VCaP (cell line): ENCODE results near the gene PTPRD.

Experiments used
- H3K27ac ChIP-seq: fragments of 450-650 bp; 2 replicates; pipeline ENCODE4 v1.5.1; 2017
- TF ChIP-seq, protein P1 (sequence below): fragments of 450-650 bp; conservative IDR thresholded peaks from 2 replicates; pipeline ENCODE4 v1.5.1; 2017; ENCODE audit warnings: mild to moderate bottlenecking, moderate library complexity

The PTPRD gene

DNA sequence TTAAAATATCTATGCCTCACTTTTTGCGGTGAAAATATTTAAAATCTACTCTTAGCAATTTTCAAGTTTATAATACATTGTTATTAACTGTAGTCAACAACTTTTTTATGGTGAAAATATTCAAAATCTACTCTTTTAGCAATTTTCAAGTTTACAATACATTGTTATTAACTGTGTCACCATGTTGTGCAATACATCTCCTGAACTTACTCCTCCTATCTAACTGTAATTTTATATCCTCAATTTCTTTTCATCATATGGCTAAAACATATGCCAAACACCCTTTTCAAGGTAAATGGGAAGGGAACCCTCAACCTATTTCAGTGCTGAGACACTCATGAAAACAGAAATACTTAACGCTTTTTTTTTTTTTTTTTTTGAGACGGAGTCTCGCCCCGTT is 1830.6 kb downstream of the PTPRD start:
- H3K27ac ChIP-seq, result no peak overlapping the region
- TF ChIP-seq, protein P1, sequence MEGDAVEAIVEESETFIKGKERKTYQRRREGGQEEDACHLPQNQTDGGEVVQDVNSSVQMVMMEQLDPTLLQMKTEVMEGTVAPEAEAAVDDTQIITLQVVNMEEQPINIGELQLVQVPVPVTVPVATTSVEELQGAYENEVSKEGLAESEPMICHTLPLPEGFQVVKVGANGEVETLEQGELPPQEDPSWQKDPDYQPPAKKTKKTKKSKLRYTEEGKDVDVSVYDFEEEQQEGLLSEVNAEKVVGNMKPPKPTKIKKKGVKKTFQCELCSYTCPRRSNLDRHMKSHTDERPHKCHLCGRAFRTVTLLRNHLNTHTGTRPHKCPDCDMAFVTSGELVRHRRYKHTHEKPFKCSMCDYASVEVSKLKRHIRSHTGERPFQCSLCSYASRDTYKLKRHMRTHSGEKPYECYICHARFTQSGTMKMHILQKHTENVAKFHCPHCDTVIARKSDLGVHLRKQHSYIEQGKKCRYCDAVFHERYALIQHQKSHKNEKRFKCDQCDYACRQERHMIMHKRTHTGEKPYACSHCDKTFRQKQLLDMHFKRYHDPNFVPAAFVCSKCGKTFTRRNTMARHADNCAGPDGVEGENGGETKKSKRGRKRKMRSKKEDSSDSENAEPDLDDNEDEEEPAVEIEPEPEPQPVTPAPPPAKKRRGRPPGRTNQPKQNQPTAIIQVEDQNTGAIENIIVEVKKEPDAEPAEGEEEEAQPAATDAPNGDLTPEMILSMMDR, result no peak

DNA sequence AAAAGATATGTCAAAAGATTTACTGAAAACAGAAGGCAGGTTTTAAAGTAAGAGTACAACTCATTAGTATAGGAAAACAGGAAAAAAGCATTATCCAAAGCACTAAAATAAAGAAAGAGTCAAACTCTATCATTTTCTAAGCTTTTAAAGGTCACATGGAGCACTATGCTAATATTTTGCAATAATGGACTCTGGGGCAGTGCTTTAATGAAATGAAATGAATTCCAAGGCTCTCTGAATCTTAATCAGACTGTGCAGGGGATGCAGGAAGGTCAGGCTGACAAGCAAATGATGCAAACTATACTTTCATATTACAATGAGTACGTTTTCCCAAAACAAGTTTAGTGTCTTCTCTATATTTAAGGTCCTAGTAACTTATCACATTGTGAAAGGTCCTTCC is 1831.3 kb downstream of the PTPRD start:
- H3K27ac ChIP-seq, result no peak overlapping the region
- TF ChIP-seq, protein P1, result no peak

DNA sequence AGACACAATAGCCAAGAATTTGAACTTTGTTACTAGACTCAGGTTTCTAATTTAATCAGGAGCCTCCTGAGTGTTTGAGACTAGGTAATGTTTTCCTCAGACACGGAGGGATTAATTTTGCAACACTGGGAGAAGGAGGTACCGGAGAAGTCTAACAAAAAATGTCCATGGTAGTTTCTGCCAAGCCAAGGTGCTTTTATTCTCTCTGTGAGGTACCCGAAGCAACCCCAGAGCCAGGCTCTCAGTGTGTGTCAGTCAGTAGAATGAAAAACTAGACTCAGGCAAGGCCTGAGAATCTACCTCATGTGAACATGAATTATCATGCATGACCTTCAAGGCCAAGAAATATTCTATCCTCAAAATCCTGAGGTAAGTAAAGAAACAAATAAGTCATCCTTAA is 1832.4 kb downstream of the PTPRD start:
- TF ChIP-seq, protein P1, result no peak

DNA sequence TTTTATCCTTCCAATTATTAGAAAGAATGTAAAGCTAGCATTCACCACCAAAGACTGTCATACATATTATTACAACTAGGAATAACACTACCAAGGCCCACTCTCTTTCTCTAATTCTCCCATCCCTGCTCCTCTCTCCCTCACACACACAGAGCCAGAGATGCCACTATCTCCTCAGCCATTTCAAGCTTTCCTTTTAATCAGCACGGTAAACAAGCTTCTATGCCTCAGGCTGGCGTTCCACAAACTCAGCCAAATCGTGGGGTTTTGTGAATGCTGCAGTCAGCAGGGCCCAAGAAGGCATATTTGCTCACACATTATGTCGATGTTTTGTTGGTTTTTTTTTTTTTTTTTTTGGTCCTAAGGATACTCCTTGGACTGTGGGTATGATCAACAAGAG is 1833.3 kb downstream of the PTPRD start:
- no peak overlapping the region for H3K27ac ChIP-seq
- TF ChIP-seq, protein P1, result no peak

More for the DNA sequence above, 1832.4 kb downstream of the PTPRD start:
- no peak overlapping the region for H3K27ac ChIP-seq

DNA sequence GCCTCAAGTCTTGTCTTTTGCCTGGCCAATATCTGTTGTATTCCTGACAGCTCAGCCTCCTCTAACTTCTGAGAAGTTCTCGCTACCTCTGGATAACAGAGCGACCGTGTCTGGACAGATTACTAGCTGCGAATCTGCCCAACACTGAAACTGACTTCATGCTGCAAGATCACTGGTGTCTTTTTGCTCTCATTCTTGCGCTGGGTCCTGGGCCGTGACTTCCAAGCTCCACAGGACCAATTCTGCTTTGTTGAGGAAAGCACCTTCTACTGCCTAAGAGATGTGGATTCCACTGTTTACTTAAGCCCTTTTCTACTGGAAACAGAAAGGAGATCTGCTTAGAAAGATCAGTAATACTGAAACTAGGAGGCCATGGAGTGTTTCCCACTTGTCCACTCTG is 1834.4 kb downstream of the PTPRD start:
- TF ChIP-seq, protein P1, result no peak
- H3K27ac ChIP-seq, result no peak overlapping the region

DNA sequence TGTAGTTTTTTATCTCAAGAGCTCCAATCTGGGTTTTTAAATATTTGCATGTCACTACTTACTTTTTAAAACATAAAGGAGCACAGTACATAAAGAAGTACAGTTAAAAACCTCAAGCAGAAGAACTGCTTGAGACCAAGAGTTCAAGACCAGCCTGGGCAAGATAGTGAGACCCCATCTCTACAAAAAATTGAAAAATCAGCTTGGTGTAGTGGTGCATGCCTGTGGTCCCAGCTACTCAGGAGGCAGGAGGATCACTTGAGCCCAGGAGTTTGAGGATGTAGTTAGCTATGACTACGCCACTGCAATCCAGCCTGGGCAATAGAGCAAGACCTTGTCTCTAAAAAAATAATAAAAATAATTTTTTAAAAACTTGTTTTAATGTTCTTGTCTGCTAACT is 1840.5 kb downstream of the PTPRD start:
- no peak overlapping the region for H3K27ac ChIP-seq
- TF ChIP-seq, protein P1, result no peak

DNA sequence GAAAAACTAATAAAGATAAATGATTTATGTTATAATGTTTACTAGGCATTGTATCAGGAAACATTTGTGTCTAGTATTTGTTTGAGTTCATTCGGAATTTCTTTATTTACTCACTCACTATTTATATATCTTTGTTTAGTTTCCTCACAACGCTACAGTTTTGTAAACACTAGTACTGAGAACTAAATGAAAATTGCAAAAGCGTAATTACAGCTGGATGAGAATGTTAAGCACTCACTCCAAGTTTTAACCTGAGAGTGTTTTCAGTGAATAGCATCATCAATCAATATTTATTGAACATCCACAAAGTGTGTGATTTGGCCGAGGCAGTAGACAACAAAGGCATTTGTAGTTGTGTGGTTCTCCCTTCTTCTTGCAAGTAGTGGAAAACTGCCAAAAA is 1843.6 kb downstream of the PTPRD start:
- TF ChIP-seq, protein P1, result no peak
- H3K27ac ChIP-seq, result no peak overlapping the region

DNA sequence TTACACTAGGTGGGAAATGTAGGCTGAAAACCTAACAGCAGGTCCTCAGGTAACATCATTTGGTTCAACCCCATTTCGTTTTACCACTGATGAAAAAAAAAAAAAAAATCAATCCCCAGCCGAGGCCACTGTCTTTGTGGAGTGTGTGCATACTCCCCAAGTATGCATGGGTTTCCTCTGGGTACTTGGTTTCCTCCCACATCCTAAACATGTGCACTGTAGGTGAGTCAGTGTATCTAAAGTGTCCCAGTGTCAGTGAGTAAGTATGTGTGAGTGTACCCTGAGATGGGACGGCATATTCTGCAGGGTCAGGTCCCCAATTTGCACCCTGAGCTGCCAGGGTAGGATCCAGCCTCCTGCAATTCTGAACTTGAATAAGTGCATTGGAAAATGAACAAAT is 1846.7 kb downstream of the PTPRD start:
- no peak overlapping the region for H3K27ac ChIP-seq
- TF ChIP-seq, protein P1, result no peak
